PFSK-1 (cell line): ENCODE measurements around the gene SORBS1.

Experiments used
- FOXP2 ChIP-seq: optimal IDR thresholded peaks from 2 replicates; pipeline ENCODE3; 2011; ENCODE audit warnings: borderline replicate concordance, control low read depth, inconsistent platforms; ENCODE audit not compliant: insufficient read depth; ENCODE audit errors: extremely low read length, extremely low read depth
- POLR2AphosphoS5 ChIP-seq: IDR thresholded peaks from 2 replicates; pipeline ENCODE4 v1.6.1; 2012; ENCODE audit warnings: low read depth, mild to moderate bottlenecking, control low read depth, low read length, moderate library complexity
- SIN3A ChIP-seq: IDR thresholded peaks from 2 replicates; pipeline ENCODE4 v1.6.1; 2012; ENCODE audit warnings: mild to moderate bottlenecking, low read length, moderate library complexity, borderline replicate concordance; ENCODE audit not compliant: insufficient read depth
- TAF1 ChIP-seq: IDR thresholded peaks from 2 replicates; pipeline ENCODE4 v1.6.1; 2012; ENCODE audit warnings: low read length, control low read depth, borderline replicate concordance; ENCODE audit not compliant: insufficient read depth
- TF ChIP-seq, protein P1 (sequence below), 2 experiments: IDR thresholded peaks; 2 replicates each; pipeline versions ENCODE4 v1.6.1 to v1.8.0; 2011 to 2012; ENCODE audit warnings: low read depth in 2 of 2, low read length in 2 of 2, control low read depth in 1 of 2, inconsistent platforms in 1 of 2, mild to moderate bottlenecking in 1 of 2, moderate library complexity in 1 of 2; ENCODE audit not compliant: insufficient read depth in 1 of 2

The SORBS1 gene

DNA sequence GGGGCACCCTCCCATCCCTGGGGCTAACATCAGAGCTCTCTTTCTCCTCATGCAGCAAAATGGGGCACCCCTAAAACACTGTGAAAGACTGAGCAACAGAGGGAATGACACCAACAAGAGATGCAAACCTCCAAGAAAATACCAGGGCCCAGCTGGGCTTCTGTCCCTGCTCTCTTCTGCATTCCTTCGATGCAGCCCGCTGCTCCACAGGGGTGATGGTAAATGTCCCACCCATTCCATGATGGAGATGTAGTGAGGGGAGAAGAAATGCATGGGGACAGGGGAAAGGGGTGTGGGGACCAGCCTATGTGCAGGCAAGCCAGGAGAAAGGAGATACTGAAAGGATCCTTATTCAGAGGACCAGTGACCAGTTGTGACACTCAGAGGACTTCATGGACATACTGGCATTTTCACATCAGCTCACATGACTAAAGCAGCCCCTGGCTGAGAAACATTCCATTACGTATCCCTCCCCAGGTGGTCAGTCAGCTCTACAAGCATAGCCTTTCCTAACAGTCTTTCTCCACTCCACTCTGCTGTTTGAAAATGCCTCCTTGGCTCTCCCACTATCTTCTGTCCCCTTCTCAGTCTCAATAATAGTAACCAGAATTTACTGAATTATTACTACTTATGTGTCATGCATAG, 13.3 kb downstream of the SORBS1 start:
- TF ChIP-seq TAF1, result no peak
- no peak for TF ChIP-seq SIN3A
- TF ChIP-seq, protein P1, sequence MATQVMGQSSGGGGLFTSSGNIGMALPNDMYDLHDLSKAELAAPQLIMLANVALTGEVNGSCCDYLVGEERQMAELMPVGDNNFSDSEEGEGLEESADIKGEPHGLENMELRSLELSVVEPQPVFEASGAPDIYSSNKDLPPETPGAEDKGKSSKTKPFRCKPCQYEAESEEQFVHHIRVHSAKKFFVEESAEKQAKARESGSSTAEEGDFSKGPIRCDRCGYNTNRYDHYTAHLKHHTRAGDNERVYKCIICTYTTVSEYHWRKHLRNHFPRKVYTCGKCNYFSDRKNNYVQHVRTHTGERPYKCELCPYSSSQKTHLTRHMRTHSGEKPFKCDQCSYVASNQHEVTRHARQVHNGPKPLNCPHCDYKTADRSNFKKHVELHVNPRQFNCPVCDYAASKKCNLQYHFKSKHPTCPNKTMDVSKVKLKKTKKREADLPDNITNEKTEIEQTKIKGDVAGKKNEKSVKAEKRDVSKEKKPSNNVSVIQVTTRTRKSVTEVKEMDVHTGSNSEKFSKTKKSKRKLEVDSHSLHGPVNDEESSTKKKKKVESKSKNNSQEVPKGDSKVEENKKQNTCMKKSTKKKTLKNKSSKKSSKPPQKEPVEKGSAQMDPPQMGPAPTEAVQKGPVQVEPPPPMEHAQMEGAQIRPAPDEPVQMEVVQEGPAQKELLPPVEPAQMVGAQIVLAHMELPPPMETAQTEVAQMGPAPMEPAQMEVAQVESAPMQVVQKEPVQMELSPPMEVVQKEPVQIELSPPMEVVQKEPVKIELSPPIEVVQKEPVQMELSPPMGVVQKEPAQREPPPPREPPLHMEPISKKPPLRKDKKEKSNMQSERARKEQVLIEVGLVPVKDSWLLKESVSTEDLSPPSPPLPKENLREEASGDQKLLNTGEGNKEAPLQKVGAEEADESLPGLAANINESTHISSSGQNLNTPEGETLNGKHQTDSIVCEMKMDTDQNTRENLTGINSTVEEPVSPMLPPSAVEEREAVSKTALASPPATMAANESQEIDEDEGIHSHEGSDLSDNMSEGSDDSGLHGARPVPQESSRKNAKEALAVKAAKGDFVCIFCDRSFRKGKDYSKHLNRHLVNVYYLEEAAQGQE (IDR thresholded peaks at IDR 0.05; ENCODE audit: insufficient read depth in 1 of 2, low read depth in 2 of 2, low read length in 2 of 2), result no peak
- TF ChIP-seq POLR2AphosphoS5, result no peak
- no peak for TF ChIP-seq FOXP2

DNA sequence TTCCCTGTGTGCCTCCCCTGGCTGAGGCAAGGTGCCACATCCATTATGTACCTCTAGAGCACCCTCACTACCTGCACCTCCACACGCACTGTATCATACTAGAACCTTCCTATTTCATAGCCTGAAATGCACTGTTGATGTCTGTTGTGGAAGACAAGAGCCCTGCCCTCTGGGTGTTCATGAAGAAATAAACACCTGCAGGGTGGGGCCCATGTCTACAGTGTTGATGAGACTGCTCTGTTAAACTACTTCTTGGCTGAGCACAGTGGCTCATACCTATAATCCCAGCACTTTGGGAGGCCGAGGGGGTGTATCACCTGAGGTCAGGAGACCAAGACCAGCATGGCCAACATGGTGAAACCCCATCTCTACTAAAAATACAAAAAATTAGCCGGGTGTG, 14.0 kb downstream of the SORBS1 start:
- TF ChIP-seq POLR2AphosphoS5 (no peak), TAF1 (no peak)

DNA sequence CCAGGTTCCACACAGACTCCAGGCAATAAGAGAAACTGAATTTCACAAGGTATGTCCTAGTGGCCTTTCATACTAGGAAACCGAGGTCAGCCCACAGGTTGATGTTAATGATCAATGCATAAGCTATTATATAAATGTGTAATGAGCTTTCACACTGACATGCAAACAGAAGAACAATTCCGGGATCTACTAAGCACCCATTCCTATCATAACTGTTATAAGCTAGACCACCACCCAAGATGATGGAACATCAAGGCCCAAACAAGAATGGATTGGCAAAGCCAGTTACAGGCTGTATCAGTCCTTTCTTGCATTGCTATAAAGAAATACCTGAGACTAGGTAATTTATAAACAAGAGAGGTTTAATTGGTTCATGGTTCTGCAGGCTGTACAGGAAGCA, 15.2 kb downstream of the SORBS1 start:
- TF ChIP-seq POLR2AphosphoS5, result no peak
- TF ChIP-seq FOXP2, result no peak
- TF ChIP-seq SIN3A, result no peak
- TF ChIP-seq TAF1, result no peak
- TF ChIP-seq, protein P1 (IDR thresholded peaks at IDR 0.05; ENCODE audit: insufficient read depth in 1 of 2, low read depth in 2 of 2, low read length in 2 of 2), result no peak

DNA sequence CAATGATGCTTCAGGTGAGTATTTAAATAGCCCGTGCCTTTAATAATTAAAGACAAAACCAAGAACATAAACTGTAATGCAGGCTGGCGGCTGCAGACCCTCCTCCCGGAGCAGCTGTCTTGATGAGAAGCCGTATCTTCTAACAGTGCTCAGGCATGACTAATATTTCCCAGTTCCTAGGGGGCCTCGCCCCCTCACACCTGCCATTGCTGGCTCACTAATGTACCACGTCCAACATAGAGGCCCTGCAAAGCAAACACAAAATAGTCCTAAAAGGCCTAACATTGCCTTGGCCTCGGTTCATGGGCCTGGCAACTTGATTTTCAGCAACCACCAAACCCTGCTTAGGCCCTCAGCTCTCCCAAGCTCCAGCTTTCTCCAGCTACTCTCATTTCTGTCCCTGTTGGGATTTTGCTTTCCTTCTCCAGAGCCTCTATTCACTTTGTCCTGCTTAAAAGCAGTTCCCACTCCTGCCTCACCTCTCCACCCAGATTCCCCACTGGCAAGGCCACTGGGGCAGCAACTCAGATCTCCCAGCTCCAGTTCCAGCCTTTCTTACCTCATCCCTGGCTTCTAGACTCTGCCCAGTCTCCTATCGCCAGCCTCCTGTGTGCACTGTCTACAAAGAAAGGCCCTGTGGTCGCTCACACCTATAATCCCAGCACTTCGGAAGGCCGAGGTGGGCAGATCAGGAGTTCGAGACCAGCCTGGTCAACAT, 16.2 kb downstream of the SORBS1 start:
- TF ChIP-seq TAF1 (no peak), SIN3A (no peak), FOXP2 (no peak), POLR2AphosphoS5 (no peak)
- TF ChIP-seq, protein P1 (IDR thresholded peaks at IDR 0.05; ENCODE audit: insufficient read depth in 1 of 2, low read depth in 2 of 2, low read length in 2 of 2), result no peak

DNA sequence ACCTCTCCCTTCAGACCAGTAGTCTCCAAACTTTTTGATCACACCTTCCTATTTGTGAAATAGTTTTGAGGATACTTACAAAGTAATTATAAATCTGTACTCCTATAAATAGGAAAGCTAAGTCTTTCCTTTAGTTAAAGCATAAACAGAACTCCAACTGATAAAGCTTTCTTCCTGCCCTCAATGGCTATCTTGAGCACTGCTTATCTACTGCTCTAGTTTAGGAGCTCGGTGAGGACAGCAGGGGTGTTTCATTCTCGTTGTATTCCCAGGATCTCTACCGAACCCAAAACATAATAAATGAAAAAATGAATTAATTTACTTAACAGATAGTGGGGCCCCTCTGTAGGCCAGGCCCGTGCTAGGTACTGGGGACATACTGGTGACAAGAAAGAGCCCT, 17.7 kb downstream of the SORBS1 start:
- TF ChIP-seq FOXP2 (no peak), TAF1 (no peak), POLR2AphosphoS5 (no peak), SIN3A (no peak)
- TF ChIP-seq, protein P1 (IDR thresholded peaks at IDR 0.05; ENCODE audit: insufficient read depth in 1 of 2, low read depth in 2 of 2, low read length in 2 of 2), result no peak
